HG02840 (cell line): Measurements from ENCODE around the gene DNASE1L3.
"Not testable (repeated sequence)": the region's sequence is repeated elsewhere in the genome, so short reads cannot be mapped to it uniquely, and the experiment has no call there.

ENCODE experiments used
- ATAC-seq: cut with Tn5 transposase; IDR thresholded peaks from one replicate; pipeline ENCODE4 v1.9.1; 2021; ENCODE audit warnings: mild to moderate bottlenecking, moderate library complexity, moderate number of reproducible peaks; ENCODE audit not compliant: unreplicated experiment, low FRiP score

DNASE1L3 gene

DNA sequence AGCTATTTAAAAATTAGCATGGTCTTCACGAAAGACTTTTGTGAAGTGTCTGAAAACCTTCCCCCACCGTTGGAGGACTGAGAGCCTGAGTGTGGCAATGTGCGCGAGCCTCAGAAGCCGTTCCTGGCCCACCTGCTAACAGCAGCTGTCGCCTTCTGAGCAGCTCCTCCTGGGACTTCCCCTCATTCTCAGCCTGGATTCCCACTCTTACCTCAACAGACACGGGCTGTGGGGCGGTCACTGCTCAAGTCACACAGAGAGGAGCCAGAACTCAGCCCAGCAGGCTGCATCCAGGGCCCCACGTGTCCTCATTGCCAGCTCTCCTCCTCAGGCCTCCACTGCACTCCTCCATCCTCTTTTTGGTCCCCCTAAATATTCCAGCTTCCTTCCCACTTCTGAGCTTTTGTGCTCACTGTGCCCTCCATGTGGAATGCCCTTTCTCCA is 7.8 kb downstream of the DNASE1L3 start:
- no peak for ATAC-seq

GRCh38 chr3:58201451-58201850 is 9.3 kb downstream of the DNASE1L3 start:
- ATAC-seq: not testable (repeated sequence)

DNA sequence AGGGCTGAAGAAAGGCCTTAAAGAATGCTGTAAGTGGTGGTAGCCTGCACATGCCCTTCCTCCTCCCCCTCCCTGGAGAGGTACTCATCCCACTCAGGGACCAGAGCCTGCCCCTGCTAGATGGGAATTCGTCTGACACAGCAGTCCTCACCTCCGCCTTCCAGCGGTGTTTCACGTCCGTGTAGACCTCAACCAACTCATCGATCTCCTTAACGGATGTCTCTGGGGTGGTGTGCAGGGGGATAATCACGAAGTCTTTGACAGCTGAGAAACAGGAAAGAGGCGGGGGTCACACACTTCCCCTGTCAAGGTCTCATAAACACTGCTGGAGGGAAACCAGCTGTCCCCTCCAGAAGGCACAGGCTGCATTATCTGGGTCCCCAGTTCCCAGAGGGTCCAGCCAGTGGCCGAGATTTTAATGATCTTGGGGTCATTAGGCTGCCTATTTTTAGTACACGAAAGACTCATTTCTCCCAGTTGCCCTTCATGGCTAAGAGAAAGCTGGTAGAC is 9.9 kb downstream of the DNASE1L3 start:
- no peak for ATAC-seq

DNA sequence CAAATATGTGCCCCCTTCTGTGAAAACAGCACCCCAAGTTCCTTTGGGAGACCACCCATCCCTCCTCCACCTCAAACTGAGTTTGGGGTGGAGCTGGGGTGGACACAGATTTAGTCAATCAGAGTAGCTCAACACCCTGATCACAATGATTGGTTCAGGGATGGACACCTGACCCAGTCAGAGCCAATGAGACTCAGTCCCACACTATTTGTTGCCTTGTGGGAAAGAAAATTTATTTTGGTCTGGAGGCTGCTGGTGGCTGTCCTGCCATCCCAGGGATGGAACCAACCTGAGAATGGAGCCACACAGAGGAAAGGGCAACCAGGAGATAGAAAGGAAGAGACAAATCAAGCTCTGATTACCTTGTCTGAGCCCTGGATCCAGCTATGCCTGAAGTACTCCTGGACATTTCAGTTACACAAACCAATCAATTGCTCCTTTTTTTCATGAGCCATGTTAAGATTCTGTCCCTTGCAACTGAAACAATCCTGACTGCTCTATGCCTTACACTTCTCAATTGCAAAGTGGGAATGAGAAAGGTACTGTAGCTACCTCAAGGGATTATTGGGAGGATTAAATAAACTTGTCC is 10.6 kb downstream of the DNASE1L3 start:
- ATAC-seq: no peak

DNA sequence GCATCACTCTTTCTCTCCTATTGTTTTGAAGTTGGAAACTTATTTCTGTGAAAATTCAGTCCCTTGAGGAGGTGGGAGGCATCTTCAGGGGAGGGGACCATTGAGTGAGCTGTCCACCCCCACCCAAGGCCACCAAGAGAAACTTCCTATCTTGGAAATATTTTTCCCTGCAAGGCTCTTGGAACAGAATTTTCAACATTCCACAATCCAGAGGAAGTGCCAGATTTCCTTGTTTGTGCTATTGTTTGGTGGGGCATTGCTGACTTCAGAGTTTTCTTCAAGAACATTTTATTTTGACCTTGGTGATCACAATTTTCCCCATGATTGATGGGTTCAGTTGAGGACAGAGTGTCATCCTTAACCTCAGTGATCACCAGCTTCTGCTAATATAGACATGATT is 12.0 kb downstream of the DNASE1L3 start:
- no peak for ATAC-seq

DNA sequence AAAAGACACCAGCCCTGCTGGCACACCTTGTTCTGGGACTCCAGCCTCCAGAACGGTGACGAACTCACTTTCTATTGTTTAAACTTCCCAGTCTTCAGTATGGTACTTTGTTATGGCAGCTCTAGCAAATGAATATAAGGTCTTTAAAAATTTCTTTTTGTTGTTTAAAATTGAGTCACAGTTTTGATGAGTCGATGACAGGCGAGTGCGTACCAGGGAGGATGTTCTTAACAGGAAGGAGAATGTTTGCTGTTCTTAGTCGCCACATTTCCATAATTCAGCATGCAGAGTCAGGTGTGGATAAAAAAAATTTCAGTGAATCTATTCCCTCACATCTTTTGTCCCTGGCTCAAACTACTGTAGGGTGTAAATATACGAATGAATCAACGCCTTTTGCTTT is 12.4 kb downstream of the DNASE1L3 start:
- ATAC-seq: no peak

- ATAC-seq: no peak
These were observed 13.2 kb downstream of the DNASE1L3 start for GRCh38 chr3:58197588-58197987.

DNA sequence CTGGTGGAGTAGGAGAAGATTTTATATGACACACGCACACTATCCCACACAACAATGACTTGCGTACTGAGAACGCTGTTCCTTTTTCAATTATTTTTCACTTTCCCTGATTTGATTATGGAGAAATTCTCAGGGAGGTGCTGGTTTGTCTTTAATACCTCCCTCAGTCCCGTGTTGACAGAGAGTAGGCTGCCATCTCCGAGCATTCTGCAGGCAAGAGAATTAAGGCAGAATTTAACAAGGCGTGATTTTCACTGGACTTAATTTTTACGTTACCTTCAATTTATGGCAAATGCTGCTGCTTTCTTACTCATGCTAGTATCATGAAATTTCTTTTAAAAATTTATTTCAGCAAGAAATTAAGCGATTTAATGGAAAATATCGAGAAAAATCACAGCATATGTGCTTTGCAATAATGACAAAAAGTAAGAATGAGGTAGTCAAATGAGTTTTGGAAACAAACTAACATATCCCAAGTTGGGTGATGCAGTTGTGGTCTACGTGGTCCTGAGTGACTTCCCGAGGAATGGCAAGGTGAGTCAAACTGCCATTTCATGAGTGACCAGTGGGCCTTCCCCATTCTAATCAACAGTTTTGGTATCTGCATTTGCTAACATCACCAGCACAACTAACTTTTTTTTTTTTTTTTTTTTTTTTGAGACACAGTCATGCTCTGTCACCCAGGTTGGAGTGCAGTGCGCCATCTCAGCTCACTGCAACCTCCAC is 16.9 kb downstream of the DNASE1L3 start:
- ATAC-seq: no peak

- no peak for ATAC-seq
These were observed 18.7 kb downstream of the DNASE1L3 start for GRCh38 chr3:58192069-58192468.

- ATAC-seq: no peak
These were observed 19.3 kb downstream of the DNASE1L3 start for GRCh38 chr3:58191361-58191991.

DNA sequence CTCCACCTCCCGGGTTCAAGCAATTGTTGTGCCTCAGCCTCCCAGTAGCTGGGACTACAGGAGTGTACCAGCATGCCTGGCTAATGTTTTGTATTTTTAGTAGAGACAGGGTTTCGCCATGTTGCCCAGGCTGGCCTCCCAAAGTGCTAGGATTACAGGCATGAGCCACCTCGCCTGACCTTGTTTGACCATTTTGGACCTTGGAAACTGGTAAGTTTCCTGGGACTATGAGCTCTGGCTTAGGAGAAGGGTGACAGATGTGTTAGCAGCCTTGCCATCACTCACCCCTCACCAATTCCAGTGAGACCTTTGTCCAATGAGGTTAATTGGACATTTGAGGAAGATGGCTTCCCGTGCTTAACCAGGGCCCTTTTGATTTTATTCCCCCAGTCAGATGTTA is 19.9 kb downstream of the DNASE1L3 start:
- ATAC-seq: no peak

- no peak for ATAC-seq
These were observed 20.5 kb downstream of the DNASE1L3 start for GRCh38 chr3:58190291-58190690.

GRCh38 chr3:58189691-58190090 is 21.1 kb downstream of the DNASE1L3 start:
- no peak for ATAC-seq

GRCh38 chr3:58188921-58189451 is 21.8 kb downstream of the DNASE1L3 start:
- ATAC-seq: no peak

DNA sequence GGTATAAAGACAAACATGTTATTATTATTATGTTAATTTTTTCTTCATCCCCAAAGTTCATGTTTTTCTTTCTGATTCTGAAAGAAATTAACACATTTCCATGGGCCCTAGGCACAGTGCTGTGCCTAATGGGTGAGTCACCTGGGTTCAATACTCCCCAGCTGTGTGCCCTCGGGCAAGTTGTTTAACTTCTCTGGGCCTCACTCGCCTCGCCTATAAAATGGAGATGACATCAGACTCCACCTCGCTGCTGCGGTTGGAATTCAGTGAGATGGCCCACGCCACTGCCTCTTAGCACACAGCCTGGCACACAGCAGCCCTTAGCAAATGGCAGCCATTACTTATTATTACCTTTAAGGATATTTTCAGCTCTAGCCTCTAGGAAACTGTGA is 22.6 kb downstream of the DNASE1L3 start:
- no peak for ATAC-seq

- no peak for ATAC-seq
These were observed 25.8 kb downstream of the DNASE1L3 start for GRCh38 chr3:58184982-58185360.

DNA sequence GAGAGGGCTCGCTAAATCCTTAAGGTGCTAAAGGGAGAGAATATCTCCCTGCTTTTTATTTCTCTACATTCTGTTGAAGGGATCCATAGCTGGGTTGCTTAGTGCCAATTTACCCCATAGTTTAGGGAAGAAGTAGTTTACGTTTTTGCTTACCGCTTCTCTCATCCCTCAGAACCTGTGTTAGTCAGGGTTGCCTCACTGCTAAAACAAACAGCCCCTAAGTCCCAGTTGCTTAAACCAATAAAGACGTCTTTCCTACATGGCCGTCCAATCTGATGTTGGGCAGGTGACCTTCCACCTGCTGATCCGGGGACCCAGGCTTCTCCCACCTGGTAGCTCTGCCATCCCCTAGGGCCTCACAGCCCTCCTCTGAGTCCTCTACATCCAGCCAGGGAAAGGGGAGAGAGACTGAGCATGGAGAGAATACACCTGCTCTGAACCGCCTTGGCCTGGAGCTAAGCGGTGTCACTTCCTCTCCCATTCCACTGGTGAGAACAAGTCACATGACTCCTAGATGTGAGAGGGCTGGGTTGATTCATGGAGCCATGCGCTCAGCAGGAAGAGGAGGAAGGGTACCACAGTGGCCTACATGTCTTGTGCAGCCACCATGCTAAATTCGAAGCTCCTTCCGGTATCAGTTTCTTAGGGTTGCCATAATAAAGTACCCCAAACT is 26.3 kb downstream of the DNASE1L3 start:
- ATAC-seq: no peak

GRCh38 chr3:58183891-58184290 is 26.9 kb downstream of the DNASE1L3 start:
- ATAC-seq: no peak

DNA sequence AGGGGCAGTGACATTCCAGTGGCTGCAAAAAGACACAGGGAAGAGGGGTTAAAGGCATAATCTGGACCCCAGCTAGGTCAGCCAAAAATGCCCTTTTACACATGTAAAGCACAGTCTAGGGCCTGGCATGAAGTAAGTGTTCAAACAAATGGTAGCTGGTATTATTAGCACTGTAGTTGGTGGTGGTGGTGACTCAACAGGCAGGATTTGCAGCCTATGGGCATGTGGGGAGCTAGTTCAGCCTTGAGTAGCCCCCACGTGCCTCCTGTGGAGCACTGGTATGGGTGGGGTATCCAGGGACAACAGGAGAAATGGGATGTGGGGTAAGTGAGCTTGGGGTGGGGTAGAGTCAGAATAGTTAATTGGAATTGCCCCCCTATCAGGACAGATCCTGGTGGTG is 27.6 kb downstream of the DNASE1L3 start:
- ATAC-seq: no peak

- no peak for ATAC-seq
These were observed 29.7 kb downstream of the DNASE1L3 start for GRCh38 chr3:58180940-58181587.
